Small intestine (tissue), 7 donors: ENCODE measurements around the gene FBXO41. TPM values are rescaled to one million over a fixed set of nuclear protein-coding genes. Genes with fewer than 3 reads are reported as not detected.

ENCODE experiments used
- DNase-seq, 2 donors: peaks; one replicate each; pipeline versions ENCODE4 v3.0.0 to v3.0.0-alpha.2; 2013
- FAIRE-seq: peaks from 2 replicates; lab custom pipeline; 2012; peaks lifted over from hg19 to GRCh38; lab: Jason Lieb, UNC
- H3K27ac ChIP-seq, 3 donors: one replicate each; pipeline ENCODE4 v1.5.1; 2013; ENCODE audit warnings: low read length in 2 of 3, mild to moderate bottlenecking in 2 of 3, control low read depth in 1 of 3, inconsistent platforms in 1 of 3, low read depth in 1 of 3, moderate library complexity in 1 of 3
- H3K27me3 ChIP-seq, 3 donors: one replicate each; pipeline ENCODE4 v1.6.1; 2013; ENCODE audit warnings: low read length in 3 of 3, inconsistent platforms in 1 of 3; ENCODE audit not compliant: control insufficient read depth in 3 of 3, insufficient read depth in 3 of 3
- H3K36me3 ChIP-seq, 3 donors: one replicate each; pipeline ENCODE4 v1.6.1; 2013; ENCODE audit warnings: low read length in 3 of 3, inconsistent platforms in 1 of 3, low read depth in 1 of 3, mild to moderate bottlenecking in 1 of 3, moderate library complexity in 1 of 3; ENCODE audit not compliant: control insufficient read depth in 3 of 3, insufficient read depth in 2 of 3
- H3K4me1 ChIP-seq, 3 donors: one replicate each; pipeline ENCODE4 v1.6.1; 2013; ENCODE audit warnings: low read length in 2 of 3, inconsistent platforms in 1 of 3, low read depth in 1 of 3, mild to moderate bottlenecking in 1 of 3, moderate library complexity in 1 of 3; ENCODE audit not compliant: control insufficient read depth in 3 of 3, insufficient read depth in 2 of 3
- H3K4me3 ChIP-seq, 3 donors: one replicate each; pipeline ENCODE4 v1.5.1; 2013; ENCODE audit warnings: low read length in 3 of 3, control low read depth in 1 of 3, inconsistent platforms in 1 of 3, low read depth in 1 of 3, mild to moderate bottlenecking in 1 of 3, moderate library complexity in 1 of 3
- H3K9me3 ChIP-seq, 2 donors: one replicate each; pipeline ENCODE4 v1.6.1; 2013; ENCODE audit warnings: low read depth in 1 of 2, low read length in 1 of 2; ENCODE audit not compliant: control insufficient read depth in 2 of 2, insufficient read depth in 1 of 2
- WGBS, 3 donors: extraction: QIAGEN DNeasy Blood & Tissue Kit; methylation state at CpG; one replicate each; pipeline ENCODE4 v1.1.7; 2013; 5-methylcytosine and 5-hydroxymethylcytosine counted together
- polyA plus RNA-seq, 4 donors: library from polyadenylated mRNA; stranded (reverse) in 3 of 4; unstranded in 1 of 4; fragments of 200-250 nt in 3 of 4; fragments of 120-200 nt in 1 of 4; gene quantifications; one replicate each; pipeline versions ENCODE4 v1.2.1 to v1.2.3, GENCODE V29; 2013
- donor health status: healthy with polysubstance abuse.
- donor health status: control.
- donor health status: control.
- donor health status: Bipolar disorder and iron deficiency.
- donor health status: healthy.

The FBXO41 gene
- polyA plus RNA-seq, 4 donors = 0.54 to 2.1 (median 1.0) TPM

- H3K4me3 ChIP-seq = no peak overlapping the region
- no peaks in the 10 kb centered on the region for H3K9me3 ChIP-seq
- H3K27ac ChIP-seq = no peak overlapping the region
- H3K27me3 ChIP-seq = no peaks in the 10 kb centered on the region
- H3K36me3 ChIP-seq = peaks cover 0 to 19% (median 0%) of the 10 kb centered on the region in 3 donors
- DNase-seq = peak; percentile 36 to 61
- 41 to 56% (median 45%) methylated on average over 15 to 17 of the region's 17 CpGs for WGBS, 3 donors
- no peaks in the 10 kb centered on the region for H3K4me1 ChIP-seq
- no peak for FAIRE-seq
Measured at GRCh38 chr2:73260338-73260984, 23.8 kb downstream of the FBXO41 start.

- no peak for FAIRE-seq
- no peak for DNase-seq
- 77 to 97% (median 78%) methylated on average over 4 of the region's 4 CpGs for WGBS, 3 donors
Measured at GRCh38 chr2:73259704-73260337, 24.5 kb downstream of the FBXO41 start.

GRCh38 chr2:73259276-73259675 lies 25.0 kb downstream of the FBXO41 start:
- WGBS, 3 donors = 90 to 97% (median 96%) methylated on average over 8 of the region's 8 CpGs
- Histone ChIP-seq H3K4me1 (no peaks in the 10 kb centered on the region), H3K36me3 (peaks cover 0 to 30% (median 0%) of the 10 kb centered on the region in 3 donors), H3K4me3 (no peak overlapping the region), H3K9me3 (no peaks in the 10 kb centered on the region), H3K27ac (no peak overlapping the region), H3K27me3 (no peaks in the 10 kb centered on the region)
- FAIRE-seq = no peak
- no peak for DNase-seq

More at GRCh38 chr2:73259704-73260337, 24.5 kb downstream of the FBXO41 start:
- no peaks in the 10 kb centered on the region for H3K9me3 ChIP-seq
- H3K4me1 ChIP-seq = no peaks in the 10 kb centered on the region
- peaks cover 0 to 24% (median 0%) of the 10 kb centered on the region in 3 donors for H3K36me3 ChIP-seq
- H3K27ac ChIP-seq = no peak overlapping the region
- no peak overlapping the region for H3K4me3 ChIP-seq
- H3K27me3 ChIP-seq = no peaks in the 10 kb centered on the region

- WGBS, 3 donors = 95 to 96% (median 96%) methylated on average over 9 of the region's 9 CpGs
- no peak overlapping the region for H3K4me3 ChIP-seq
Measured at GRCh38 chr2:73258913-73259215, 25.4 kb downstream of the FBXO41 start.

GRCh38 chr2:73258186-73258912 lies 25.9 kb downstream of the FBXO41 start:
- FAIRE-seq (no peak), DNase-seq (no peak)
- 88 to 93% (median 89%) methylated on average over 8 of the region's 8 CpGs for WGBS, 3 donors
- Histone ChIP-seq H3K9me3 (no peaks in the 10 kb centered on the region), H3K36me3 (peaks cover 0 to 35% (median under 1%) of the 10 kb centered on the region in 3 donors), H3K4me1 (no peaks in the 10 kb centered on the region), H3K4me3 (no peak overlapping the region), H3K27me3 (no peaks in the 10 kb centered on the region), H3K27ac (no peak overlapping the region)

More at GRCh38 chr2:73258913-73259215, 25.4 kb downstream of the FBXO41 start:
- FAIRE-seq = no peak
- Histone ChIP-seq H3K9me3 (no peaks in the 10 kb centered on the region), H3K4me1 (no peaks in the 10 kb centered on the region), H3K27me3 (no peaks in the 10 kb centered on the region), H3K27ac (no peak overlapping the region), H3K36me3 (peaks cover 0 to 34% (median 0%) of the 10 kb centered on the region in 3 donors)
- no peak for DNase-seq

- WGBS, 3 donors = 47 to 55% (median 50%) methylated on average over 10 of the region's 10 CpGs
- Histone ChIP-seq H3K27ac (no peak overlapping the region), H3K36me3 (peaks cover 2 to 38% (median 3%) of the 10 kb centered on the region in 3 donors), H3K4me3 (no peak overlapping the region), H3K27me3 (no peaks in the 10 kb centered on the region), H3K9me3 (no peaks in the 10 kb centered on the region), H3K4me1 (no peaks in the 10 kb centered on the region)
- DNase-seq = peak in 1 of 2 donors; percentile 9
- FAIRE-seq = no peak
Measured at GRCh38 chr2:73257425-73258125, 26.7 kb downstream of the FBXO41 start.

- H3K27ac ChIP-seq = no peak overlapping the region
- H3K9me3 ChIP-seq = no peaks in the 10 kb centered on the region
- no peaks in the 10 kb centered on the region for H3K4me1 ChIP-seq
- 88 to 97% (median 97%) methylated on average over 2 of the region's 2 CpGs for WGBS, 3 donors
- no peaks in the 10 kb centered on the region for H3K27me3 ChIP-seq
- FAIRE-seq (no peak), DNase-seq (no peak)
- no peak overlapping the region for H3K4me3 ChIP-seq
- H3K36me3 ChIP-seq = peaks cover 3 to 43% (median 6%) of the 10 kb centered on the region in 3 donors
Measured at GRCh38 chr2:73257021-73257420, 27.3 kb downstream of the FBXO41 start.

- no peak for DNase-seq
- Histone ChIP-seq H3K4me3 (no peak overlapping the region), H3K36me3 (peaks cover 3 to 47% (median 6%) of the 10 kb centered on the region in 3 donors), H3K27ac (no peak overlapping the region), H3K27me3 (no peaks in the 10 kb centered on the region), H3K4me1 (no peaks in the 10 kb centered on the region), H3K9me3 (no peaks in the 10 kb centered on the region)
- FAIRE-seq = no peak
- 60 to 83% (median 71%) methylated on average over 1 of the region's 1 CpG for WGBS, 3 donors
Measured at GRCh38 chr2:73256618-73256922, 27.7 kb downstream of the FBXO41 start.
